SK-N-SH (cell line): Measurements from ENCODE around the gene DCP1B. TPM values are rescaled to one million over a fixed set of nuclear protein-coding genes. Genes with fewer than 3 reads are reported as not detected.

Experiments
- CTCF ChIA-PET: fragments of 300-600, 350-600 bp; formaldehyde crosslinking; extraction: SDS; loops from one replicate; lab custom pipeline; 2021; lab: Yijun Ruan, JAX
- POLR2A ChIA-PET: fragments of 350-600 bp; sonication (Branson Sonifier 250); formaldehyde crosslinking; extraction: SDS; loops from one replicate; lab custom pipeline; 2020; ENCODE audit warnings: antibody characterized with exemption, inconsistent platforms; lab: Yijun Ruan, JAX
- DNase-seq: peaks from one replicate; pipeline ENCODE4 v3.0.0; 2012
- H2AFZ ChIP-seq: fragments of 200-600 bp; sonication (generic); 2 replicates; pipeline ENCODE4 v1.8.1; 2016; ENCODE audit warnings: antibody characterized with exemption, mild to moderate bottlenecking, low read depth
- H3F3A ChIP-seq: fragments of 200-600 bp; sonication (generic); replicated peaks from 2 replicates; pipeline ENCODE3; 2016; ENCODE audit warnings: antibody characterized with exemption, mild to moderate bottlenecking; ENCODE audit not compliant: insufficient read depth
- H3K27ac ChIP-seq, 2 experiments: fragments of 200-500 bp in 1 of 2; fragments of 200-600 bp in 1 of 2; sonication (Bioruptor generic) in 1 of 2; sonication (generic), shearing (Covaris generic) in 1 of 2; 2 replicates each; pipeline versions ENCODE4 v1.5.1 to v1.6.1; 2014 to 2016; ENCODE audit warnings: low read depth in 2 of 2, inconsistent platforms in 1 of 2, low read length in 1 of 2, mild to moderate bottlenecking in 1 of 2, mixed read lengths in 1 of 2
- H3K27me3 ChIP-seq: fragments of 200-600 bp; sonication (generic), shearing (Covaris generic); 2 replicates; pipeline ENCODE4 v1.6.1; 2016; ENCODE audit warnings: mixed run types; ENCODE audit not compliant: insufficient read depth
- H3K36me3 ChIP-seq, 2 experiments: fragments of 200-500 bp in 1 of 2; fragments of 200-600 bp in 1 of 2; sonication (Bioruptor generic) in 1 of 2; sonication (generic) in 1 of 2; replicated peaks in 1 of 2; 2 replicates each; pipeline versions ENCODE3 to v1.5.1; 2014 to 2016; ENCODE audit warnings: low read length in 1 of 2, mild to moderate bottlenecking in 1 of 2; ENCODE audit not compliant: insufficient read depth in 2 of 2, control insufficient read depth in 1 of 2
- H3K4me1 ChIP-seq, 2 experiments: fragments of 200-500 bp in 1 of 2; fragments of 200-600 bp in 1 of 2; sonication (Bioruptor generic) in 1 of 2; sonication (generic), shearing (Covaris generic) in 1 of 2; 2 replicates each; pipeline versions ENCODE4 v1.5.1 to v1.6.1; 2014 to 2016; ENCODE audit warnings: low read depth in 1 of 2, low read length in 1 of 2, mixed run types in 1 of 2; ENCODE audit not compliant: insufficient read depth in 2 of 2, control insufficient read depth in 1 of 2
- H3K4me2 ChIP-seq: fragments of 200-600 bp; sonication (generic), shearing (Covaris generic); 2 replicates; pipeline ENCODE4 v1.6.1; 2017; ENCODE audit warnings: mixed run types
- H3K4me3 ChIP-seq, 2 experiments: fragments of 200-500 bp in 1 of 2; fragments of 200-600 bp in 1 of 2; sonication (Bioruptor generic) in 1 of 2; sonication (generic), shearing (Covaris generic) in 1 of 2; 2 replicates each; pipeline versions ENCODE4 v1.5.1 to v1.8.1; 2014 to 2016; ENCODE audit warnings: low read depth in 2 of 2, inconsistent platforms in 1 of 2, low read length in 1 of 2, mild to moderate bottlenecking in 1 of 2, mixed read lengths in 1 of 2, moderate library complexity in 1 of 2
- H3K79me2 ChIP-seq: fragments of 200-600 bp; sonication (generic); 2 replicates; pipeline ENCODE4 v1.8.1; 2017; ENCODE audit warnings: mild to moderate bottlenecking; ENCODE audit not compliant: insufficient read depth
- H3K9ac ChIP-seq: fragments of 200-600 bp; sonication (generic); 2 replicates; pipeline ENCODE4 v1.6.1; 2017; ENCODE audit warnings: mixed run types
- H3K9me2 ChIP-seq: fragments of 200-600 bp; sonication (generic); 2 replicates; pipeline ENCODE4 v1.6.1; 2017; ENCODE audit warnings: mixed run types
- H3K9me3 ChIP-seq: fragments of 200-600 bp; sonication (generic); 2 replicates; pipeline ENCODE4 v1.6.1; 2017; ENCODE audit warnings: mixed run types, mild to moderate bottlenecking, moderate library complexity
- H4K20me1 ChIP-seq: fragments of 200-600 bp; sonication (generic); 2 replicates; pipeline ENCODE4 v1.6.1; 2017; ENCODE audit warnings: mild to moderate bottlenecking, mixed run types; ENCODE audit not compliant: insufficient read depth
- CTCF ChIP-seq: fragments of 200-600 bp; sonication (generic); IDR thresholded peaks from 2 replicates; pipeline ENCODE4 v1.6.1; 2017; ENCODE audit warnings: antibody characterized with exemption, mild to moderate bottlenecking, moderate library complexity
- ELF1 ChIP-seq: IDR thresholded peaks from 2 replicates; pipeline ENCODE4 v1.4.0; 2012
- EZH2phosphoT487 ChIP-seq: fragments of 200-600 bp; sonication (generic); IDR thresholded peaks from 2 replicates; pipeline ENCODE4 v1.6.1; 2017; ENCODE audit warnings: low read depth, mixed run types, mild to moderate bottlenecking, antibody characterized with exemption, moderate library complexity, borderline replicate concordance
- FOXJ3 ChIP-seq: sonication (generic); formaldehyde crosslinking; IDR thresholded peaks from 2 replicates; pipeline ENCODE4 v1.5.1; 2020; ENCODE audit warnings: mild to moderate bottlenecking, missing genetic modification reagents
- GABPA ChIP-seq: IDR thresholded peaks from 2 replicates; pipeline ENCODE4 v1.4.0; 2012; ENCODE audit warnings: low read depth, mild to moderate bottlenecking
- JUND ChIP-seq: IDR thresholded peaks from 2 replicates; pipeline ENCODE4 v1.4.0; 2012
- MXI1 ChIP-seq: IDR thresholded peaks from 2 replicates; pipeline ENCODE4 v1.6.1; 2012; ENCODE audit warnings: mild to moderate bottlenecking, low read depth, low read length, improper control_type of control experiment
- RXRA ChIP-seq: IDR thresholded peaks from 2 replicates; pipeline ENCODE4 v1.4.0; 2012; ENCODE audit warnings: low read depth, mild to moderate bottlenecking, borderline replicate concordance
- USF1 ChIP-seq: IDR thresholded peaks from 2 replicates; pipeline ENCODE4 v1.4.0; 2012; ENCODE audit warnings: low read depth, borderline replicate concordance
- WGBS: methylation state at CpG from one replicate; pipeline ENCODE4 v1.1.6; 2017; ENCODE audit warnings: low lambda C conversion rate; 5-methylcytosine and 5-hydroxymethylcytosine counted together
- polyA plus RNA-seq, 3 experiments: library from polyadenylated mRNA; depleted of rRNA; stranded (reverse); fragments of >200 nt; gene quantifications; 2 replicates each; pipeline ENCODE4 v1.2.3, GENCODE V29; 2012

DCP1B gene
- polyA plus RNA-seq, 1 of the 3 experiments (the other 2 are of a cell fraction): 18.8 TPM

DNA sequence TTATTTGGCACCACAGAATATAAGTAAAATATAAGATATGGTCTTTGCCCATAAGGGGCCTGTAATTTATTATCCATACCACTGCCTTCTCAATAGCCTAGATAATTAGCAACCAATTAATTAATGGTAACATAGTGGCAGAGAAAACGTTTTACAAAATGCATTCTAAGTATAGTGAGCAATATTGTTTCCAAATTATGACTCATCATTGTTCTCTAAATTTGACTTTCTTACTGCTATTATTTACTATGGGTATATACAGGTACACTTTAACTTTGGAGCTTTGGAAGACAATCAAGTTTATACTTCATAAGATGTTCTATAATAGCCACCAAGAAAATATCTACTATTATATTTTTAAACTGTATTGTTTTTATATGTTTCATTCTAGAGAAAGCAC lies 26.7 kb downstream of the DCP1B start:
- Histone ChIP-seq H3K9me2 (no peaks in the 10 kb centered on the region), H3K4me2 (no peak overlapping the region), H3K79me2 (peaks cover 6% of the 10 kb centered on the region; the same call in 1 of the 2 replicates), H3K36me3 (peaks cover 3 to 8% of the 10 kb centered on the region in 2 experiments), H3K9ac (no peak overlapping the region), H4K20me1 (peaks cover 6% of the 10 kb centered on the region), H3K4me1 (peaks cover 3 to 7% of the 10 kb centered on the region in 2 experiments; a peak in 3 of 4 replicates), H3K27me3 (no peaks in the 10 kb centered on the region)
- 25% methylated on average over 1 of the region's 1 CpG for WGBS
- no peak for DNase-seq
- ChIA-PET POLR2A (no interaction called here), CTCF (interaction anchor here (0.7 to 0.9 kb wide), 2 partner anchors 37 to 187 kb away, joined by 3 read pairs; no protein-coding TSS in a partner anchor)
- no peak for TF ChIP-seq GABPA
- TF ChIP-seq FOXJ3 (CRISPR knock-in tag): no peak
- TF ChIP-seq, all 33 proteins: peak for 0
- Histone ChIP-seq H3F3A (peaks cover 9% of the 10 kb centered on the region), H3K27ac (no peak overlapping the region), H3K4me3 (no peak overlapping the region), H2AFZ (no peak overlapping the region), H3K9me3 (0 out of 2 replicates have a peak, but pooled peaks cover 2% of the 10 kb centered on the region)

DNA sequence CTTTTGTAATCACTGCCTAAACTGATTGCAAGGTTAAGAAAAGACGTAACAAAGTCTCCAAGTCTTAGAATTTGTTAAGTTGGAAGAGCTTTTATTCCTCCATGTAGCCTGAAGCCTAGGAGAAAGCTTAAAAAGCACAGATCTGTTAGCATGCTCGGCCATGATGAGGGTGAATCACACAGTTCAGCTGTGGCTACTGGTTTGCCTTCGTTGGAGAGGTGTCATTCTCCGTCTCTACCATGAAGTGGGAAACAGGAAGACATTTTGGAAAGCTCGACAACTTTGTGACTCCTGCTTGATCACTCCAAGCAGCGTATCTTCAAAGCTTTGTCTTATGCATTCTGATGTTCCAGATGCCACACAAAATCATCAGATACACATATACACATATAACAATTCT lies 27.1 kb downstream of the DCP1B start:
- Histone ChIP-seq H3F3A (peaks cover 11% of the 10 kb centered on the region), H3K9me2 (no peaks in the 10 kb centered on the region), H3K27ac (no peak overlapping the region), H3K4me2 (no peak overlapping the region), H3K9ac (no peak overlapping the region), H3K4me1 (peaks cover 3 to 8% of the 10 kb centered on the region in 2 experiments; a peak in 3 of 4 replicates), H3K4me3 (no peak overlapping the region), H3K36me3 (peaks cover 3 to 8% of the 10 kb centered on the region in 2 experiments), H3K27me3 (no peaks in the 10 kb centered on the region), H3K79me2 (peaks cover 6% of the 10 kb centered on the region; the same call in 1 of the 2 replicates), H2AFZ (no peak overlapping the region), H4K20me1 (peaks cover 8% of the 10 kb centered on the region), H3K9me3 (no peaks in the 10 kb centered on the region)
- TF ChIP-seq CTCF (no peak), EZH2phosphoT487 (no peak), ELF1 (no peak), JUND (no peak), MXI1 (no peak), GABPA (no peak), RXRA (no peak), USF1 (no peak)
- DNase-seq: no peak
- ChIA-PET POLR2A (no interaction called here), CTCF (interaction anchor here (0.9 kb wide), 1 partner anchor 37 kb away, joined by 3 read pairs; no protein-coding TSS in a partner anchor)
- 95% methylated on average over 6 of the region's 6 CpGs for WGBS
